Mesenchymal stem cell (in vitro differentiated cells and primary cell): ENCODE data around the gene UBAC2.

ENCODE experiments used
- DNase-seq: peaks from one replicate; pipeline ENCODE4 v3.0.0-alpha.2; 2013
- H2AFZ ChIP-seq: one replicate; pipeline ENCODE4 v1.6.1; 2013; ENCODE audit warnings: low read depth, mild to moderate bottlenecking, control low read depth, inconsistent platforms, low read length, moderate library complexity
- H2AK5ac ChIP-seq: 2 replicates; pipeline ENCODE4 v1.6.1; 2013; ENCODE audit warnings: low read length, moderate library complexity, mild to moderate bottlenecking, inconsistent platforms; ENCODE audit not compliant: severe bottlenecking
- H2BK120ac ChIP-seq: one replicate; pipeline ENCODE4 v1.6.1; 2013; ENCODE audit warnings: low read depth, mild to moderate bottlenecking, inconsistent platforms, low read length, moderate library complexity
- H2BK12ac ChIP-seq, 2 experiments: one replicate each; pipeline ENCODE4 v1.6.1; 2013; ENCODE audit warnings: inconsistent platforms in 2 of 2, low read length in 2 of 2, mild to moderate bottlenecking in 2 of 2, moderate library complexity in 2 of 2, control low read depth in 1 of 2
- H2BK15ac ChIP-seq: one replicate; pipeline ENCODE4 v1.6.1; 2013; ENCODE audit warnings: mild to moderate bottlenecking, low read depth, inconsistent platforms; ENCODE audit not compliant: poor library complexity, severe bottlenecking
- H2BK5ac ChIP-seq: 2 replicates; pipeline ENCODE4 v1.6.1; 2013; ENCODE audit warnings: low read depth, mild to moderate bottlenecking, low read length, control low read depth, inconsistent platforms; ENCODE audit not compliant: poor library complexity, severe bottlenecking
- H3K14ac ChIP-seq, 2 experiments: one replicate each; pipeline ENCODE4 v1.6.1; 2013; ENCODE audit warnings: inconsistent platforms in 2 of 2, low read length in 2 of 2, control low read depth in 1 of 2, mild to moderate bottlenecking in 1 of 2, moderate library complexity in 1 of 2
- H3K18ac ChIP-seq, 2 experiments: one replicate each; pipeline ENCODE4 v1.6.1; 2013; ENCODE audit warnings: inconsistent platforms in 2 of 2, low read length in 2 of 2, control low read depth in 1 of 2, low read depth in 1 of 2, mild to moderate bottlenecking in 1 of 2
- H3K23ac ChIP-seq, 2 experiments: one replicate each; pipeline ENCODE4 v1.6.1; 2013; ENCODE audit warnings: inconsistent platforms in 2 of 2, low read length in 2 of 2, mild to moderate bottlenecking in 2 of 2, moderate library complexity in 2 of 2, control low read depth in 1 of 2
- H3K27ac ChIP-seq: 2 replicates; pipeline ENCODE4 v1.5.1; 2013; ENCODE audit warnings: mild to moderate bottlenecking, moderate library complexity, low read length, control low read depth, inconsistent platforms; ENCODE audit not compliant: poor library complexity, severe bottlenecking
- H3K27me3 ChIP-seq, 2 experiments: 2 replicates each; pipeline versions ENCODE4 v1.6.1 to v1.7.0; 2013; ENCODE audit warnings: low read length in 2 of 2, mild to moderate bottlenecking in 2 of 2, moderate library complexity in 2 of 2, control low read depth in 1 of 2, inconsistent platforms in 1 of 2; ENCODE audit not compliant: control insufficient read depth in 1 of 2, insufficient read depth in 1 of 2
- H3K36me3 ChIP-seq, 2 experiments: 2 replicates each; pipeline versions ENCODE4 v1.6.1 to v1.7.0; 2013; ENCODE audit warnings: low read length in 2 of 2, control low read depth in 1 of 2, inconsistent platforms in 1 of 2, low read depth in 1 of 2, mild to moderate bottlenecking in 1 of 2; ENCODE audit not compliant: insufficient read depth in 2 of 2, control insufficient read depth in 1 of 2
- H3K4ac ChIP-seq, 2 experiments: one replicate each; pipeline ENCODE4 v1.6.1; 2013; ENCODE audit warnings: inconsistent platforms in 2 of 2, low read length in 2 of 2, mild to moderate bottlenecking in 2 of 2, moderate library complexity in 2 of 2, control low read depth in 1 of 2, low read depth in 1 of 2
- H3K4me1 ChIP-seq: 2 replicates; pipeline ENCODE4 v1.6.1; 2013; ENCODE audit warnings: low read depth, low read length, control low read depth; ENCODE audit not compliant: control insufficient read depth, insufficient read depth
- H3K4me2 ChIP-seq: 2 replicates; pipeline ENCODE4 v1.6.1; 2013; ENCODE audit warnings: low read length, mild to moderate bottlenecking, inconsistent platforms; ENCODE audit not compliant: poor library complexity, severe bottlenecking
- H3K4me3 ChIP-seq, 2 experiments: 2 replicates each; pipeline versions ENCODE4 v1.5.1 to v1.7.0; 2013; ENCODE audit warnings: low read length in 2 of 2, mild to moderate bottlenecking in 2 of 2, control low read depth in 1 of 2, low read depth in 1 of 2; ENCODE audit not compliant: insufficient read depth in 1 of 2
- H3K79me1 ChIP-seq: replicated peaks from 2 replicates; pipeline ENCODE4 v1.6.1; 2013; ENCODE audit warnings: mild to moderate bottlenecking, control low read depth, low read length, inconsistent platforms; ENCODE audit not compliant: poor library complexity, severe bottlenecking
- H3K9ac ChIP-seq: 2 replicates; pipeline ENCODE4 v1.7.0; 2013; ENCODE audit warnings: mild to moderate bottlenecking, low read length, moderate library complexity
- H3K9me3 ChIP-seq: 2 replicates; pipeline ENCODE4 v1.7.0; 2013; ENCODE audit warnings: mild to moderate bottlenecking, low read length; ENCODE audit not compliant: control insufficient read depth
- H4K8ac ChIP-seq: one replicate; pipeline ENCODE4 v1.6.1; 2013; ENCODE audit warnings: inconsistent platforms, mild to moderate bottlenecking, low read length, moderate library complexity
- H4K91ac ChIP-seq: one replicate; pipeline ENCODE4 v1.6.1; 2013; ENCODE audit warnings: mild to moderate bottlenecking, low read length, inconsistent platforms
- WGBS: methylation state at CpG from one replicate; pipeline ENCODE4 v1.1.7; 2013; ENCODE audit warnings: mixed read lengths; 5-methylcytosine and 5-hydroxymethylcytosine counted together

The UBAC2 gene

GRCh38 chr13:99165753-99166587, 34.7 kb upstream of the UBAC2 start:
- 88% methylated on average over 5 of the region's 5 CpGs for WGBS
- Histone ChIP-seq H4K91ac (no peak overlapping the region), H3K4ac (no peak overlapping the region), H3K4me3 (no peak overlapping the region), H3K18ac (no peak overlapping the region), H2BK15ac (no peak overlapping the region), H3K4me2 (no peak overlapping the region), H2BK12ac (no peak overlapping the region), H3K9ac (no peak overlapping the region), H3K79me1 (no peaks in the 10 kb centered on the region), H3K27me3 (peaks cover 0 to 10% of the 10 kb centered on the region in 2 experiments), H2AFZ (no peak overlapping the region), H2BK5ac (no peak overlapping the region), H2AK5ac (no peak overlapping the region), H3K27ac (no peak overlapping the region), H4K8ac (no peak overlapping the region), H3K14ac (peak overlapping the region in 1 of 2 experiments; percentile 28), H2BK120ac (no peak overlapping the region), H3K9me3 (no peaks in the 10 kb centered on the region), H3K36me3 (no peaks in the 10 kb centered on the region), H3K4me1 (no peaks in the 10 kb centered on the region), H3K23ac (no peak overlapping the region)
- DNase-seq, result no peak

DNA sequence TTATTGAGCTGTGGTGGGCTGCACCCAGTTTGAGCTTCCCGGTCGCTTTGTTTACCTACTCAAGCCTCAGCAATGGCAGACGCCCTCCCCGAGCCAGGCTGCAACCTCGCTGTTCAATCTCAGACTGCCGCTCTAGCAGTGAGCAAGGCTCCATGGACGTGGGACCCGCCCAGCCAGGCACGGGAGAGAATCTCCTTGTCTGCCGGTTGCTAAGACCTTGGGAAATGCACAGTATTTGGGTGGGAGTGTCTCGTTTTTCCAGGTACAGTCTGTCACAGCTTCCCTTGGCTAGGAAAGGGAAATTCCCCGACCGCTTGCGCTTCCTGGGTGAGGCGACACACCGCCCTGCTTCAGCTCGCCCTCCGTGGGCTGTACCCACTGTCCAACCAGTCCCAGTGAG, 27.7 kb upstream of the UBAC2 start:
- peaks cover 6% of the 10 kb centered on the region for H3K4me1 ChIP-seq
- H2AFZ ChIP-seq, result no peak overlapping the region
- no peaks in the 10 kb centered on the region for H3K79me1 ChIP-seq
- WGBS, result 82% methylated on average over 18 of the region's 18 CpGs
- no peak overlapping the region for H3K4me2 ChIP-seq
- no peak for DNase-seq
- no peak overlapping the region for H3K14ac ChIP-seq
- H2BK120ac ChIP-seq, result no peak overlapping the region
- H3K23ac ChIP-seq, result no peak overlapping the region
- H3K4ac ChIP-seq, result no peak overlapping the region
- no peak overlapping the region for H2AK5ac ChIP-seq
- H3K36me3 ChIP-seq, result no peaks in the 10 kb centered on the region
- no peak overlapping the region for H3K9ac ChIP-seq
- peaks cover 10 to 34% of the 10 kb centered on the region in 2 experiments for H3K27me3 ChIP-seq
- H2BK5ac ChIP-seq, result no peak overlapping the region
- no peak overlapping the region for H4K91ac ChIP-seq
- H3K27ac ChIP-seq, result no peak overlapping the region
- H3K9me3 ChIP-seq, result no peaks in the 10 kb centered on the region
- H2BK15ac ChIP-seq, result no peak overlapping the region
- no peak overlapping the region for H4K8ac ChIP-seq
- H2BK12ac ChIP-seq, result no peak overlapping the region
- H3K4me3 ChIP-seq, result no peak overlapping the region
- no peak overlapping the region for H3K18ac ChIP-seq

- H3K36me3 ChIP-seq, result no peaks in the 10 kb centered on the region
- no peak overlapping the region for H3K27ac ChIP-seq
- peak overlapping the region in 1 of 2 experiments; percentile 13 for H3K14ac ChIP-seq
- peaks cover 10 to 34% of the 10 kb centered on the region in 2 experiments for H3K27me3 ChIP-seq
- H2AFZ ChIP-seq, result no peak overlapping the region
- H2BK5ac ChIP-seq, result no peak overlapping the region
- no peak overlapping the region for H2BK12ac ChIP-seq
- H3K18ac ChIP-seq, result no peak overlapping the region
- H3K23ac ChIP-seq, result no peak overlapping the region
- 61% methylated on average over 3 of the region's 3 CpGs for WGBS
- H4K91ac ChIP-seq, result no peak overlapping the region
- no peak for DNase-seq
- no peak overlapping the region for H4K8ac ChIP-seq
- peaks cover 6% of the 10 kb centered on the region for H3K4me1 ChIP-seq
- H3K4ac ChIP-seq, result no peak overlapping the region
- no peak overlapping the region for H2BK15ac ChIP-seq
- no peak overlapping the region for H3K4me3 ChIP-seq
- H2AK5ac ChIP-seq, result no peak overlapping the region
- H2BK120ac ChIP-seq, result no peak overlapping the region
- no peak overlapping the region for H3K4me2 ChIP-seq
- no peaks in the 10 kb centered on the region for H3K9me3 ChIP-seq
- no peaks in the 10 kb centered on the region for H3K79me1 ChIP-seq
- H3K9ac ChIP-seq, result no peak overlapping the region
These were observed 27.0 kb upstream of the UBAC2 start for GRCh38 chr13:99173606-99174005.

DNA sequence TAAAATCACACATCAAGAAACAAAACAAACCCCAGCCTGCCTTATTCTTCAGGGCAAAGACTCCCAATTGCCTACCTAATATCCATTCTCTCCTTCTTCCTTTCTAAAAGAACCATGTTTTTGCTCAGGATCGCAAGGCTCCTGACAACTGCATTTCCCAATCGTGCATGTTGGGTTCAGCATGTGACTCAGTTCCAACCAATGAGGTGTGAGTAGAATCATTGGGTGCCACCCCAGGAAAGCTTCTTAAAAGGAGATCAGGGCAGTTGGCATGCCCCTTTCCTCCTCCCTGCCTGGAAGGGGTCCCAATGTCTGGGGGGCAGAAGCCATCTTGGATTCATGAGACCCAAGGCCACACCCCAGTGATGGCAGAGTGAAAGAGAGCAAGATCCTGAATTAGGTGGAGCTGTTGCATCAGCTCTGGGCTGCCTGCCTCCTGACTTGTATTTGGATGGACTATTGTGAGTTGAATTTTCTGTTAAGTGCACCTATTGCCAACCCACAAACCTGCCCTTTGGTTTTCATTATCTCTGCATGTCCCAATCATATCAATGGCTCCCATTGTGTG, 26.0 kb upstream of the UBAC2 start:
- no peak overlapping the region for H3K14ac ChIP-seq
- no peak overlapping the region for H2BK120ac ChIP-seq
- H4K8ac ChIP-seq, result no peak overlapping the region
- no peak overlapping the region for H2BK12ac ChIP-seq
- H3K27me3 ChIP-seq, result peaks cover 17 to 39% of the 10 kb centered on the region in 2 experiments
- no peak overlapping the region for H3K4me2 ChIP-seq
- no peak overlapping the region for H2BK5ac ChIP-seq
- no peak overlapping the region for H3K9ac ChIP-seq
- H3K4ac ChIP-seq, result no peak overlapping the region
- no peak overlapping the region for H3K4me3 ChIP-seq
- 85% methylated on average over 2 of the region's 2 CpGs for WGBS
- no peak overlapping the region for H3K23ac ChIP-seq
- no peak for DNase-seq
- H3K18ac ChIP-seq, result no peak overlapping the region
- no peaks in the 10 kb centered on the region for H3K79me1 ChIP-seq
- no peak overlapping the region for H2AK5ac ChIP-seq
- H3K27ac ChIP-seq, result no peak overlapping the region
- H3K9me3 ChIP-seq, result no peaks in the 10 kb centered on the region
- no peak overlapping the region for H2AFZ ChIP-seq
- no peak overlapping the region for H2BK15ac ChIP-seq
- no peak overlapping the region for H4K91ac ChIP-seq
- H3K4me1 ChIP-seq, result peaks cover 6% of the 10 kb centered on the region
- no peaks in the 10 kb centered on the region for H3K36me3 ChIP-seq
